ENCODE data around the gene ZNF101.
A peak's percentile ranks its signal among the peaks of the same experiment; 100 is the strongest.

ZNF101 gene

GRCh38 chr19:19668230-19669012 is at the start of gene ZNF101:
Gene ZNF101 (plus strand): TSS chr19:19668839. CDS start chr19:19668964, 125 bp downstream.
- peak; percentile 95 for DNase-seq

- no peak for DNase-seq
Observed at GRCh38 chr19:19619181-19619848, 49.3 kb upstream of the ZNF101 start.

GRCh38 chr19:19619849-19620210 is 48.8 kb upstream of the ZNF101 start:
- no peak for DNase-seq

- DNase-seq: no peak
Observed at GRCh38 chr19:19623383-19623782, 45.3 kb upstream of the ZNF101 start.

- DNase-seq: no peak
Observed at GRCh38 chr19:19624032-19624570, 44.5 kb upstream of the ZNF101 start.

- DNase-seq: no peak
Observed at GRCh38 chr19:19626516-19627472, 41.8 kb upstream of the ZNF101 start.

GRCh38 chr19:19627621-19628500 is 40.8 kb upstream of the ZNF101 start, which contains the start of gene LPAR2:
Gene LPAR2 (minus strand): TSS chr19:19628220. CDS start chr19:19627275, 945 bp downstream.
- DNase-seq: peak; percentile 25

GRCh38 chr19:19628501-19629134 is 40.0 kb upstream of the ZNF101 start:
- DNase-seq: peak; percentile 70

- DNase-seq: no peak
Observed at GRCh38 chr19:19630062-19630414, 38.6 kb upstream of the ZNF101 start.

GRCh38 chr19:19630426-19630825 is 38.2 kb upstream of the ZNF101 start:
- DNase-seq: no peak

GRCh38 chr19:19631346-19631745 is 37.3 kb upstream of the ZNF101 start:
- no peak for DNase-seq

GRCh38 chr19:19632661-19633060 is 36.0 kb upstream of the ZNF101 start:
- DNase-seq: no peak

- DNase-seq: no peak
Observed at GRCh38 chr19:19633711-19634515, 34.7 kb upstream of the ZNF101 start.

GRCh38 chr19:19634516-19635312 is 33.9 kb upstream of the ZNF101 start:
- DNase-seq: no peak

GRCh38 chr19:19635313-19635702 is 33.3 kb upstream of the ZNF101 start:
- DNase-seq: no peak

- no peak for DNase-seq
Observed at GRCh38 chr19:19636573-19637185, 32.0 kb upstream of the ZNF101 start.

- DNase-seq: no peak
Observed at GRCh38 chr19:19637186-19637522, 31.5 kb upstream of the ZNF101 start.

- no peak for DNase-seq
Observed at GRCh38 chr19:19637523-19638251, 31.0 kb upstream of the ZNF101 start.

All from suppressor macrophage treated with lipopolysaccharide for 4 hours (primary cell).